SK-N-SH (cell line): Measurements from ENCODE around the gene TRIP11. TPM values are rescaled to one million over a fixed set of nuclear protein-coding genes. Genes with fewer than 3 reads are reported as not detected.
A peak's percentile ranks its signal among the peaks of the same experiment; 100 is the strongest.

ENCODE experiments used
- CTCF ChIA-PET: fragments of 300-600, 350-600 bp; formaldehyde crosslinking; extraction: SDS; loops from one replicate; lab custom pipeline; 2021; lab: Yijun Ruan, JAX
- POLR2A ChIA-PET: fragments of 350-600 bp; sonication (Branson Sonifier 250); formaldehyde crosslinking; extraction: SDS; loops from one replicate; lab custom pipeline; 2020; ENCODE audit warnings: antibody characterized with exemption, inconsistent platforms; lab: Yijun Ruan, JAX
- DNase-seq: peaks from one replicate; pipeline ENCODE4 v3.0.0; 2012
- H2AFZ ChIP-seq: fragments of 200-600 bp; sonication (generic); 2 replicates; pipeline ENCODE4 v1.8.1; 2016; ENCODE audit warnings: antibody characterized with exemption, mild to moderate bottlenecking, low read depth
- H3F3A ChIP-seq: fragments of 200-600 bp; sonication (generic); replicated peaks from 2 replicates; pipeline ENCODE3; 2016; ENCODE audit warnings: antibody characterized with exemption, mild to moderate bottlenecking; ENCODE audit not compliant: insufficient read depth
- H3K27ac ChIP-seq, 2 experiments: fragments of 200-500 bp in 1 of 2; fragments of 200-600 bp in 1 of 2; sonication (Bioruptor generic) in 1 of 2; sonication (generic), shearing (Covaris generic) in 1 of 2; 2 replicates each; pipeline versions ENCODE4 v1.5.1 to v1.6.1; 2014 to 2016; ENCODE audit warnings: low read depth in 2 of 2, inconsistent platforms in 1 of 2, low read length in 1 of 2, mild to moderate bottlenecking in 1 of 2, mixed read lengths in 1 of 2
- H3K27me3 ChIP-seq: fragments of 200-600 bp; sonication (generic), shearing (Covaris generic); 2 replicates; pipeline ENCODE4 v1.6.1; 2016; ENCODE audit warnings: mixed run types; ENCODE audit not compliant: insufficient read depth
- H3K36me3 ChIP-seq, 2 experiments: fragments of 200-500 bp in 1 of 2; fragments of 200-600 bp in 1 of 2; sonication (Bioruptor generic) in 1 of 2; sonication (generic) in 1 of 2; replicated peaks in 1 of 2; 2 replicates each; pipeline versions ENCODE3 to v1.5.1; 2014 to 2016; ENCODE audit warnings: low read length in 1 of 2, mild to moderate bottlenecking in 1 of 2; ENCODE audit not compliant: insufficient read depth in 2 of 2, control insufficient read depth in 1 of 2
- H3K4me1 ChIP-seq, 2 experiments: fragments of 200-500 bp in 1 of 2; fragments of 200-600 bp in 1 of 2; sonication (Bioruptor generic) in 1 of 2; sonication (generic), shearing (Covaris generic) in 1 of 2; 2 replicates each; pipeline versions ENCODE4 v1.5.1 to v1.6.1; 2014 to 2016; ENCODE audit warnings: low read depth in 1 of 2, low read length in 1 of 2, mixed run types in 1 of 2; ENCODE audit not compliant: insufficient read depth in 2 of 2, control insufficient read depth in 1 of 2
- H3K4me2 ChIP-seq: fragments of 200-600 bp; sonication (generic), shearing (Covaris generic); 2 replicates; pipeline ENCODE4 v1.6.1; 2017; ENCODE audit warnings: mixed run types
- H3K4me3 ChIP-seq, 2 experiments: fragments of 200-500 bp in 1 of 2; fragments of 200-600 bp in 1 of 2; sonication (Bioruptor generic) in 1 of 2; sonication (generic), shearing (Covaris generic) in 1 of 2; 2 replicates each; pipeline versions ENCODE4 v1.5.1 to v1.8.1; 2014 to 2016; ENCODE audit warnings: low read depth in 2 of 2, inconsistent platforms in 1 of 2, low read length in 1 of 2, mild to moderate bottlenecking in 1 of 2, mixed read lengths in 1 of 2, moderate library complexity in 1 of 2
- H3K79me2 ChIP-seq: fragments of 200-600 bp; sonication (generic); 2 replicates; pipeline ENCODE4 v1.8.1; 2017; ENCODE audit warnings: mild to moderate bottlenecking; ENCODE audit not compliant: insufficient read depth
- H3K9ac ChIP-seq: fragments of 200-600 bp; sonication (generic); 2 replicates; pipeline ENCODE4 v1.6.1; 2017; ENCODE audit warnings: mixed run types
- H3K9me2 ChIP-seq: fragments of 200-600 bp; sonication (generic); 2 replicates; pipeline ENCODE4 v1.6.1; 2017; ENCODE audit warnings: mixed run types
- H3K9me3 ChIP-seq: fragments of 200-600 bp; sonication (generic); 2 replicates; pipeline ENCODE4 v1.6.1; 2017; ENCODE audit warnings: mixed run types, mild to moderate bottlenecking, moderate library complexity
- H4K20me1 ChIP-seq: fragments of 200-600 bp; sonication (generic); 2 replicates; pipeline ENCODE4 v1.6.1; 2017; ENCODE audit warnings: mild to moderate bottlenecking, mixed run types; ENCODE audit not compliant: insufficient read depth
- CTCF ChIP-seq: fragments of 200-600 bp; sonication (generic); IDR thresholded peaks from 2 replicates; pipeline ENCODE4 v1.6.1; 2017; ENCODE audit warnings: antibody characterized with exemption, mild to moderate bottlenecking, moderate library complexity
- EZH2phosphoT487 ChIP-seq: fragments of 200-600 bp; sonication (generic); IDR thresholded peaks from 2 replicates; pipeline ENCODE4 v1.6.1; 2017; ENCODE audit warnings: low read depth, mixed run types, mild to moderate bottlenecking, antibody characterized with exemption, moderate library complexity, borderline replicate concordance
- FOSL2 ChIP-seq: IDR thresholded peaks from 2 replicates; pipeline ENCODE4 v1.4.0; 2012; ENCODE audit warnings: low read depth, mild to moderate bottlenecking, moderate library complexity, borderline replicate concordance
- FOXJ3 ChIP-seq: sonication (generic); formaldehyde crosslinking; IDR thresholded peaks from 2 replicates; pipeline ENCODE4 v1.5.1; 2020; ENCODE audit warnings: mild to moderate bottlenecking, missing genetic modification reagents
- GATA2 ChIP-seq: sonication (generic); formaldehyde crosslinking; IDR thresholded peaks from 2 replicates; pipeline ENCODE4 v1.5.0; 2020; ENCODE audit warnings: mild to moderate bottlenecking, missing genetic modification reagents
- JUND ChIP-seq: IDR thresholded peaks from 2 replicates; pipeline ENCODE4 v1.4.0; 2012
- MAX ChIP-seq: IDR thresholded peaks from 2 replicates; pipeline ENCODE4 v1.4.0; 2012; ENCODE audit warnings: low read depth
- MXI1 ChIP-seq: IDR thresholded peaks from 2 replicates; pipeline ENCODE4 v1.6.1; 2012; ENCODE audit warnings: mild to moderate bottlenecking, low read depth, low read length, improper control_type of control experiment
- PBX3 ChIP-seq: IDR thresholded peaks from 2 replicates; pipeline ENCODE4; 2012
- POLR2AphosphoS5 ChIP-seq: IDR thresholded peaks from 2 replicates; pipeline ENCODE4 v1.6.1; 2012; ENCODE audit warnings: low read depth, low read length
- RCOR1 ChIP-seq: fragments of 150-350 bp; IDR thresholded peaks from 2 replicates; pipeline ENCODE4 v1.6.1; 2017; ENCODE audit warnings: antibody characterized with exemption, low read length
- SIN3A ChIP-seq: IDR thresholded peaks from 2 replicates; pipeline ENCODE4 v1.6.1; 2012; ENCODE audit warnings: low read depth, mild to moderate bottlenecking, low read length, moderate library complexity, borderline replicate concordance
- SMC3 ChIP-seq: IDR thresholded peaks from 2 replicates; pipeline ENCODE4 v1.6.1; 2012; ENCODE audit warnings: low read depth, low read length, improper control_type of control experiment
- TCF12 ChIP-seq: IDR thresholded peaks from 2 replicates; pipeline ENCODE4 v1.4.0; 2012
- TEAD4 ChIP-seq: IDR thresholded peaks from 2 replicates; pipeline ENCODE4 v1.4.0; 2012; ENCODE audit warnings: mild to moderate bottlenecking, borderline replicate concordance; ENCODE audit not compliant: insufficient read depth
- USF2 ChIP-seq: fragments of 150-350 bp; IDR thresholded peaks from 2 replicates; pipeline ENCODE4 v1.6.1; 2017; ENCODE audit warnings: antibody characterized with exemption, low read length, low read depth, borderline replicate concordance
- YY1 ChIP-seq: IDR thresholded peaks from 2 replicates; pipeline ENCODE4 v1.4.0; 2012; ENCODE audit warnings: low read depth, mild to moderate bottlenecking
- WGBS: methylation state at CpG from one replicate; pipeline ENCODE4 v1.1.6; 2017; ENCODE audit warnings: low lambda C conversion rate; 5-methylcytosine and 5-hydroxymethylcytosine counted together
- polyA plus RNA-seq, 3 experiments: library from polyadenylated mRNA; depleted of rRNA; stranded (reverse); fragments of >200 nt; gene quantifications; 2 replicates each; pipeline ENCODE4 v1.2.3, GENCODE V29; 2012

Gene TRIP11
- polyA plus RNA-seq, 1 of the 3 experiments (the other 2 are of a cell fraction): 4.6 TPM

GRCh38 chr14:92004062-92004461, 35.8 kb downstream of the TRIP11 start:
- Histone ChIP-seq H3F3A (peaks cover 5% of the 10 kb centered on the region), H4K20me1 (no peaks in the 10 kb centered on the region), H3K9me2 (no peaks in the 10 kb centered on the region), H3K4me2 (no peak overlapping the region), H3K9me3 (no peaks in the 10 kb centered on the region), H3K27me3 (no peaks in the 10 kb centered on the region), H2AFZ (no peak overlapping the region), H3K36me3 (peaks cover 48 to 63% of the 10 kb centered on the region in 2 experiments), H3K79me2 (peaks cover 3% of the 10 kb centered on the region; the same call in 1 of the 2 replicates), H3K4me1 (no peaks in the 10 kb centered on the region; a peak in 1 of 4 replicates), H3K27ac (no peak overlapping the region), H3K4me3 (no peak overlapping the region), H3K9ac (no peak overlapping the region)
- POLR2A ChIA-PET: no interaction called here
- CTCF ChIA-PET: interaction anchor here (1.0 kb wide), 1 partner anchor 28 kb away, joined by 4 read pairs; no protein-coding TSS in a partner anchor
- DNase-seq: no peak
- WGBS: 93% methylated on average over 2 of the region's 2 CpGs
- TF ChIP-seq TEAD4: no peak
- TF ChIP-seq USF2: no peak
- TF ChIP-seq MXI1: no peak
- TF ChIP-seq GATA2: no peak
- no peak for TF ChIP-seq FOXJ3 (CRISPR knock-in tag)
- TF ChIP-seq MAX: no peak
- 0 out of 2 replicates have a peak, but pooled peaks have one; percentile 4 for TF ChIP-seq PBX3
- TF ChIP-seq YY1: no peak
- TF ChIP-seq POLR2AphosphoS5: no peak
- no peak for TF ChIP-seq SMC3
- TF ChIP-seq JUND: no peak
- TF ChIP-seq TCF12: no peak
- no peak for TF ChIP-seq SIN3A
- TF ChIP-seq RCOR1: no peak
- peak; percentile 14; the same call in 1 of the 2 replicates for TF ChIP-seq FOSL2
- no peak for TF ChIP-seq EZH2phosphoT487
- no peak for TF ChIP-seq CTCF
